OCI-LY3 (cell line): ENCODE measurements around the gene PPP2R2C.

Experiments
- H2AFZ ChIP-seq: fragments of 200-600, 300-600 bp; shearing (Covaris generic); 2 replicates; pipeline ENCODE4 v1.6.0; 2014; ENCODE audit warnings: antibody characterized with exemption, low read depth, low read length
- H3K27ac ChIP-seq: fragments of 200-600, 300-600 bp; sonication (generic); 2 replicates; pipeline ENCODE4 v1.5.1; 2014; ENCODE audit warnings: mild to moderate bottlenecking, low read length, moderate library complexity, mixed read lengths
- H3K27me3 ChIP-seq: fragments of 200-600, 300-600 bp; sonication (generic); 2 replicates; pipeline ENCODE4 v1.6.1; 2014; ENCODE audit warnings: low read depth, low read length, mixed read lengths
- H3K36me3 ChIP-seq: fragments of 200-600, 300-600 bp; sonication (generic); replicated peaks from 2 replicates; pipeline ENCODE3; 2014; ENCODE audit warnings: low read depth, low read length, mixed read lengths
- H3K4me1 ChIP-seq: fragments of 300-600, 200-600 bp; sonication (generic); 2 replicates; pipeline ENCODE4 v1.6.1; 2014; ENCODE audit warnings: low read length, mixed read lengths
- H3K4me2 ChIP-seq: fragments of 200-600, 300-600 bp; sonication (generic); 2 replicates; pipeline ENCODE4 v1.6.1; 2014; ENCODE audit warnings: low read length, mixed read lengths
- H3K4me3 ChIP-seq: fragments of 300-600, 200-600 bp; sonication (generic); 2 replicates; pipeline ENCODE4 v1.5.1; 2014; ENCODE audit warnings: antibody characterized with exemption, mild to moderate bottlenecking, low read length, moderate library complexity
- H3K79me2 ChIP-seq: fragments of 300-600, 200-600 bp; shearing (Covaris generic); 2 replicates; pipeline ENCODE4 v1.6.1; 2014; ENCODE audit warnings: mild to moderate bottlenecking, low read length, mixed read lengths
- H3K9ac ChIP-seq: fragments of 300-600, 200-600 bp; shearing (Covaris generic); 2 replicates; pipeline ENCODE4 v1.6.0; 2014; ENCODE audit warnings: mild to moderate bottlenecking, low read length, moderate library complexity
- H3K9me3 ChIP-seq: fragments of 200-600, 300-600 bp; shearing (Covaris generic); 2 replicates; pipeline ENCODE4 v1.6.1; 2014; ENCODE audit warnings: low read length, mixed read lengths; ENCODE audit not compliant: insufficient read depth
- H4K20me1 ChIP-seq: fragments of 200-600, 300-600 bp; sonication (generic); 2 replicates; pipeline ENCODE4 v1.6.1; 2016; ENCODE audit warnings: low read length, mixed read lengths; ENCODE audit not compliant: insufficient read depth
- EZH2phosphoT487 ChIP-seq: fragments of 200-600 bp; shearing (Covaris generic); IDR thresholded peaks from 2 replicates; pipeline ENCODE4 v1.6.1; 2018; ENCODE audit warnings: antibody characterized with exemption, mixed run types, low read depth
- TF ChIP-seq, protein P1 (sequence below): fragments of 200-600, 300-600 bp; sonication (generic); IDR thresholded peaks from 2 replicates; pipeline ENCODE4 v1.5.1; 2014; ENCODE audit warnings: antibody characterized with exemption, low read length, low read depth

PPP2R2C gene

DNA sequence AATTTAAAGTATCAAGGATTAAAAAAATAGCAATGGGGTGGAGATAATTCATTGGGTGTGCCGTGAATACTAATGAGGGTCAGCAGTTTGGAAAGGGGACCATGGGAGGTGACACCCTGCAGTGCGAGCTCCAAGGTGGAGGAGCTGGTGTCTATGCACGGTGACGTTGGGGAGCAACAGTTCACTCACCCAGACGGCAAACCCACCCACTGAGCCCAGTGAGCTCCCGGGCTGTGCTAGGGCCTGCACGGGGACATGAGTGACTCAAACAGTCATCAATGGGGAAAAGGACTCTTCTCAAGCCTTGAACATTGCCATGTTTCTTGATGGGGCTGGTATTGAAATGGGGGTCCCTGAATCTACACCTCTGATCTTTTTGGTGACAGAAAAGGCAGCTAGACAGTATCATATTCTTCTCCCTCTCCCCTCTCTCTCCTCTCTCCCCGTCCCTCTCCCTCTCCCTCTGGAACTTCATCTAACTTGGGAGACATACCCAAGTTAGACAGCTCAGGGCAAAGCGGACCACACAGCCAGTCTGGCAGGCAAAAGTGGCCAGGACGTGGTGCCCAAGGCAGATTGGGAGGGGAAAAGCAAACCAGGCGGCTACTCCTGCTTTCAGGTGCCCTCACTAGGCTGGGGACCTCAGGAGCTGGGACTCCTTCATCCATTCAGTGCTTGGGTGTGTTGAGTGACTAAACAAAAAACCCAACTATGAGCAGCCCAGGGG is 26.3 kb upstream of the PPP2R2C start:
- no peak overlapping the region for H2AFZ ChIP-seq
- H3K4me2 ChIP-seq: no peak overlapping the region
- H3K79me2 ChIP-seq: no peaks in the 10 kb centered on the region
- H4K20me1 ChIP-seq: no peaks in the 10 kb centered on the region
- H3K27me3 ChIP-seq: peaks cover 3% of the 10 kb centered on the region; the same call in 1 of the 2 replicates
- H3K27ac ChIP-seq: no peak overlapping the region
- H3K9ac ChIP-seq: no peak overlapping the region
- no peaks in the 10 kb centered on the region for H3K36me3 ChIP-seq
- TF ChIP-seq EZH2phosphoT487: no peak
- TF ChIP-seq, protein P1, sequence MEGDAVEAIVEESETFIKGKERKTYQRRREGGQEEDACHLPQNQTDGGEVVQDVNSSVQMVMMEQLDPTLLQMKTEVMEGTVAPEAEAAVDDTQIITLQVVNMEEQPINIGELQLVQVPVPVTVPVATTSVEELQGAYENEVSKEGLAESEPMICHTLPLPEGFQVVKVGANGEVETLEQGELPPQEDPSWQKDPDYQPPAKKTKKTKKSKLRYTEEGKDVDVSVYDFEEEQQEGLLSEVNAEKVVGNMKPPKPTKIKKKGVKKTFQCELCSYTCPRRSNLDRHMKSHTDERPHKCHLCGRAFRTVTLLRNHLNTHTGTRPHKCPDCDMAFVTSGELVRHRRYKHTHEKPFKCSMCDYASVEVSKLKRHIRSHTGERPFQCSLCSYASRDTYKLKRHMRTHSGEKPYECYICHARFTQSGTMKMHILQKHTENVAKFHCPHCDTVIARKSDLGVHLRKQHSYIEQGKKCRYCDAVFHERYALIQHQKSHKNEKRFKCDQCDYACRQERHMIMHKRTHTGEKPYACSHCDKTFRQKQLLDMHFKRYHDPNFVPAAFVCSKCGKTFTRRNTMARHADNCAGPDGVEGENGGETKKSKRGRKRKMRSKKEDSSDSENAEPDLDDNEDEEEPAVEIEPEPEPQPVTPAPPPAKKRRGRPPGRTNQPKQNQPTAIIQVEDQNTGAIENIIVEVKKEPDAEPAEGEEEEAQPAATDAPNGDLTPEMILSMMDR: no peak
- H3K4me1 ChIP-seq: no peaks in the 10 kb centered on the region
- H3K4me3 ChIP-seq: no peak overlapping the region
- H3K9me3 ChIP-seq: no peaks in the 10 kb centered on the region

DNA sequence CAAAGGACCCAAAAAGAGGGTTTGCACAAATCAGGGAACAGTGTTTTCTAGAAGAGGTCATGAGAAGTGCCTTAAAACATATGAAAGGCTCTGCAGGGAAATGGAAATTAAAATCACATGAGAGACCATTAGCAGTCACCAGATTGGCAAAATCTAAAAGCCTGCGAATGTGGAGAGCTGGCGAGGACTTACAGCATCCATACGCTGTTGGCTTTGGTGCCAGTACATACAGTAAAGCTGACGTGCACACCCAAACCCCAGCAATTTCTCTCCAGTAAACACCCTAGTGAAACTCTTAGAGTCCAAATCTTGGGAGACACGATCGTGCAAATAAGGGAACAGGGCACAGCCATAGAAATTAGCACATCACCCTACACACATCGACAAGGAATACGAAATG is 25.4 kb upstream of the PPP2R2C start:
- TF ChIP-seq EZH2phosphoT487: no peak
- TF ChIP-seq, protein P1: no peak
- H3K27me3 ChIP-seq: peaks cover 3% of the 10 kb centered on the region; the same call in 1 of the 2 replicates

DNA sequence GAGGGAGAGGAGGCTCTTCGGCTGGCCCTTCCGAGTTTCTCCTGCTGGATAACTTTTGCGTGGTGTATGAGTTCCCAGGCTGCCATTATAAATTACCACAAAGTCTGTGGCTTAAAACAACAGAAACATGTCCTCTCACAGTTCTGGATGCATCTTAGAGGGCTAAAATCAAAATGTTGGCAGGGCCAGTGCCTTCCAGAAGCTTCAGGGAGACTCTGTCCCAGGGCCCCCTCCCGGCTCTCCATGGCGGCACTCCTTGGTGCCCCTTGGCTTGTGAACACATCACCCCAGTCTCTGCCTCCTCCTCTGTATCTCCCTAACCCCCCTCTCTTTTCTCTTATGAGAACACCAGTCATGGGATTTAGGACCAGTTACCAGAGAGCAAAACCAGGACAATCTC is 23.3 kb upstream of the PPP2R2C start:
- Histone ChIP-seq H3K9me3 (no peaks in the 10 kb centered on the region), H3K79me2 (no peaks in the 10 kb centered on the region), H3K27ac (no peak overlapping the region), H4K20me1 (no peaks in the 10 kb centered on the region), H2AFZ (no peak overlapping the region), H3K4me3 (no peak overlapping the region), H3K4me2 (no peak overlapping the region), H3K27me3 (no peaks in the 10 kb centered on the region), H3K36me3 (no peaks in the 10 kb centered on the region), H3K4me1 (no peaks in the 10 kb centered on the region), H3K9ac (no peak overlapping the region)
- TF ChIP-seq, protein P1: no peak
- no peak for TF ChIP-seq EZH2phosphoT487

More for the DNA sequence above, 25.4 kb upstream of the PPP2R2C start:
- Histone ChIP-seq H3K79me2 (no peaks in the 10 kb centered on the region), H3K9ac (no peak overlapping the region), H3K36me3 (no peaks in the 10 kb centered on the region), H2AFZ (no peak overlapping the region), H3K9me3 (no peaks in the 10 kb centered on the region), H3K4me3 (no peak overlapping the region), H3K4me1 (no peaks in the 10 kb centered on the region), H3K4me2 (no peak overlapping the region), H3K27ac (no peak overlapping the region), H4K20me1 (no peaks in the 10 kb centered on the region)

DNA sequence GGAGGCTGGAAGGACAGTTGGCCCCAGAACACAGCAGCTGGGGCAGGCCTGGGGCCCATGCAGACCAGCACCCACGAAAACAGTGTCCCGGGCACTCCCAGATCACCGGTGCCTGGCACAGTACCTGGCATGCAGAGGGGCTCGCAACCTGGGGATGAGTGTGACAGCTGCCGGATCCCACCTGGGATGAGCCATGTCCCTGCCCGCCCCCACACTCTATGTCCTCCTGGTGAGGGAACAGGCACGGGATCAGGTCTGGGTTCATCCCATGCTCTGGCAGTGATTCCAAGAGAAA is 22.8 kb upstream of the PPP2R2C start:
- Histone ChIP-seq H3K4me3 (no peak overlapping the region), H3K27me3 (no peaks in the 10 kb centered on the region), H3K4me1 (no peaks in the 10 kb centered on the region), H3K36me3 (no peaks in the 10 kb centered on the region), H4K20me1 (no peaks in the 10 kb centered on the region), H3K27ac (no peak overlapping the region), H2AFZ (no peak overlapping the region), H3K79me2 (no peaks in the 10 kb centered on the region), H3K9ac (no peak overlapping the region), H3K9me3 (no peaks in the 10 kb centered on the region), H3K4me2 (no peak overlapping the region)
- TF ChIP-seq, protein P1: no peak
- TF ChIP-seq EZH2phosphoT487: no peak
